ENCODE results near the gene PHTF1.

PHTF1 gene

DNA sequence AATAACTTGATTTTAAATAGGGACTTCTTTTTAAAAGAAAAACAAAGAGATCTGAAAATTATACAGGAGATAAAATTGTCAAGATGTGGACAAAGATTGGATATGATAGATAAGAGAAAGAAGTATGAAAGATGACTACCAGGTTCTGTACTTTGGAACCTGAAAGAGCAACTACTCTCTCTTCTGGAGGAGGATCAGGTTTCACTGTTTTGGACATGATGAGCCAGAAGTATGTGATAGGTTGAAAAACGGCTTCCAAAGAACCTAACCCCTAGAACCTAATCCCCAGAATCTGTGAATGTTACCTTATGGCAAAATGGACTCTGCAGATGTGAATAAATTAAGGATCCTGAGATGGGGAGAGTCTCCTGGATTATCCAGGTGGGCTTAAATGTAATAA is 26.8 kb upstream of the PHTF1 start:
- H3K4me3 ChIP-seq (ENCODE audit: low read length): no peak overlapping the region
- no peak for DNase-seq (ENCODE audit: low read depth)
- no peak for TF ChIP-seq CTCF (conservative IDR thresholded peaks at IDR 0.05; ENCODE audit: low read length)

- TF ChIP-seq CTCF (conservative IDR thresholded peaks at IDR 0.05; ENCODE audit: low read length): no peak
- DNase-seq (ENCODE audit: low read depth): peak; percentile 53
- H3K4me3 ChIP-seq (ENCODE audit: low read length): no peak overlapping the region
These were observed 25.0 kb upstream of the PHTF1 start for GRCh38 chr1:113784104-113784779.

DNA sequence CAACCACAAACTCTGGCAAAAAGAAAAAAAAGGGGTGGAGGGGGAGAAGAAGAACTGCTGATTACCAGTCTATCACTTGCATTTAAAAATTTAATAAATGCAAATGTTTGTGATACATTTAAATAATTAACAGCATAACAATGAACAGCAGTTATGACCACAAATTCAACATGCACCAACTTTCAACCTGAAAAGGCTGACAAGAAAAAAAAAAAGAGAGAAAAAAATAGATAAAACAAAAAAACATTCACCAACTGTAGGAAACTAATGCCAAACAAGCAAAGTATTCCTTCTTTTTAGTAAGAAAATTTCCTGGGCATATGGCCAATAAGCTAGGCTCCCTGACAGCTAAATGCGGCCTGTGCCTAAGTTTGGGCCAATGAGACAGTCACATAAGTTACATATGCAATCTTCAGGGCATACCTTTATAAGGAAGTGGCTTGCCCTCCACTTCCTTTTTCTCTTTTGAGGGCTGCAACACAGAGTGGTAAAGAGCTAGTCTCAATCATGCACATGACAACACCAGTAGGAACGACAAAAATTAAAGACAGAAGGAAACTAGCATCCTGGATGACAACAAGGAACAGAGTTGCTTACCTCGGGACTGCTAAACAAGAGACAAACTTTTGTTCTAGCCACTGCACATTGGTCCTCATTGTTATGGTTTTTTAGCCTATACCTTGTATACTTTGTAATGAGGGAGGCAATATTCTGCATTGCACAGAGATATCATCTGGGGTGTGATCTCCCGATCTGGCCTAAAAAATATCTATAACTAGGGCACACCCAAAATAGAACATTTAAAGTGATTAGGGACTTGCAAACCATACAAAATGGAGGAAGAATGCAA is 24.2 kb upstream of the PHTF1 start:
- DNase-seq (ENCODE audit: low read depth): peak; percentile 61
- no peak overlapping the region for H3K4me3 ChIP-seq (ENCODE audit: low read length)
- no peak for TF ChIP-seq CTCF (conservative IDR thresholded peaks at IDR 0.05; ENCODE audit: low read length)

GRCh38 chr1:113782406-113782805 is 23.1 kb upstream of the PHTF1 start:
- DNase-seq (ENCODE audit: low read depth): peak; percentile 18
- TF ChIP-seq CTCF (conservative IDR thresholded peaks at IDR 0.05; ENCODE audit: low read length): no peak
- H3K4me3 ChIP-seq (ENCODE audit: low read length): no peak overlapping the region

DNA sequence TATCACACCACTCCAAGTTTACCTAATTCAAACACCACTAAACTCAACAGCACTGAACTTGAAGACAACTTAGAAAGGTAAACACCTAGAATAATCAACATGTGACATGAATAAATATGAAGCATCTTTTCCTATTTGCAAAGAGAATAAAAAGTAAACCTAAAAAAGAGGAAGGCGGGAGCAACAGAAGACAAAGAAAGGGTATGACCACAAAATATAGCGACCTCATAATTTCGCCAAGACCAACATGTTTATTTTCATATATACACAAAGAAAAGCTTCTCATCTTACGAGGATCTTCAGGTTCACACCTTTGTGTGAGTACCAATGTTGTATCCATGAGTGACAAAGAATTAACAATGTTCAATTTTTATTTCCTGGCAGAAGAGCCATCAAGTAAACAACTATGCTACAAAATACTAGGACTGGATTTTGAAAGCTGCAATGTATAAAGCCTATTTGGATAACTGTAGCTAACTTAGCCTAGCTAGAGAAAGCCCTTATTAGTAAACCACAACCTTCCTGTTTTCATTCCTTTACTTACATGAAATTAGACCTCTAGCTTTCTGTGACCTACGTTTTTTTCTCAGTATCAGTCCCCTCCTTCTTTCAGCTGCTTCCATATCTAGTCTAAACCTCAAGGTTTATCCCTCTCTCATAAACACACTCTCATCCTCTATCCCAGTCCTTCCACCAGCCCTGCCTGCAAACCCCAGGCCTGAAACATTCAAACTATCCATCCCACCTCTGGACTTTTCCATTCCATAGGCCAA is 21.3 kb upstream of the PHTF1 start:
- peak; percentile 41 for DNase-seq (ENCODE audit: low read depth)
- no peak for TF ChIP-seq CTCF (conservative IDR thresholded peaks at IDR 0.05; ENCODE audit: low read length)

GRCh38 chr1:113779542-113779941 is 20.3 kb upstream of the PHTF1 start:
- H3K4me3 ChIP-seq (ENCODE audit: low read length): no peak overlapping the region
- no peak for TF ChIP-seq CTCF (conservative IDR thresholded peaks at IDR 0.05; ENCODE audit: low read length)
- DNase-seq (ENCODE audit: low read depth): no peak

More for the DNA sequence above, 21.3 kb upstream of the PHTF1 start:
- H3K4me3 ChIP-seq (ENCODE audit: low read length): no peak overlapping the region
